K562 (cell line): ENCODE results near the gene ARID3B. TPM values are rescaled to one million over a fixed set of nuclear protein-coding genes. Genes with fewer than 3 reads are reported as not detected.

Source experiments
- ARNT ChIP-seq, 2 experiments: fragments of 450-650 bp; IDR thresholded peaks; 2 replicates each; pipeline ENCODE4 v1.6.1; 2016; ENCODE audit warnings: mild to moderate bottlenecking in 1 of 2
- CGGBP1 ChIP-seq: fragments of 250-450 bp; sonication (Bioruptor Pico); IDR thresholded peaks from 2 replicates; pipeline ENCODE4 v1.9.0; 2021; ENCODE audit warnings: mild to moderate bottlenecking
- CREM ChIP-seq: IDR thresholded peaks from 2 replicates; pipeline ENCODE4 v1.6.1; 2014; ENCODE audit warnings: antibody characterized with exemption, low read depth
- ETS2 ChIP-seq: IDR thresholded peaks from 2 replicates; pipeline ENCODE4 v1.6.1; 2016; ENCODE audit warnings: borderline replicate concordance, missing genetic modification characterization, mild to moderate bottlenecking, moderate library complexity, missing compliant biosample characterization; ENCODE audit not compliant: poor library complexity, severe bottlenecking
- HDAC3 ChIP-seq: fragments of 450-650 bp; IDR thresholded peaks from 2 replicates; pipeline ENCODE4 v1.6.1; 2018; ENCODE audit warnings: borderline replicate concordance, mild to moderate bottlenecking, moderate library complexity; ENCODE audit not compliant: partially characterized antibody
- HNRNPL ChIP-seq: fragments of 200-400 bp; formaldehyde crosslinking; IDR thresholded peaks from 2 replicates; pipeline ENCODE4 v1.6.1; 2017; ENCODE audit warnings: low read depth, mild to moderate bottlenecking, low read length
- IFI16 ChIP-seq: fragments of 250-450 bp; sonication (Bioruptor Pico); IDR thresholded peaks from 2 replicates; pipeline ENCODE4 v2.1.2; 2022; ENCODE audit warnings: mild to moderate bottlenecking, inconsistent platforms
- KDM2B ChIP-seq: fragments of 250-450 bp; sonication (Bioruptor Pico); IDR thresholded peaks from 2 replicates; pipeline ENCODE4 v1.8.0; 2021; ENCODE audit warnings: mild to moderate bottlenecking, moderate library complexity
- KLF13 ChIP-seq: fragments of 450-650 bp; IDR thresholded peaks from 2 replicates; pipeline ENCODE4 v1.6.1; 2016; ENCODE audit warnings: missing genetic modification characterization, low read depth, mild to moderate bottlenecking, missing compliant biosample characterization, moderate library complexity, borderline replicate concordance
- MXI1 ChIP-seq: IDR thresholded peaks from 2 replicates; pipeline ENCODE4 v1.6.1; 2011; ENCODE audit warnings: low read depth, mild to moderate bottlenecking, improper control_type of control experiment, low read length
- NR2C1 ChIP-seq, 2 experiments: fragments of 450-650 bp; IDR thresholded peaks; 2 replicates each; pipeline ENCODE4 v1.6.1; 2017; ENCODE audit warnings: mild to moderate bottlenecking in 2 of 2, antibody characterized with exemption in 1 of 2, inconsistent platforms in 1 of 2, missing compliant biosample characterization in 1 of 2, missing genetic modification characterization in 1 of 2
- RBM34 ChIP-seq: fragments of 200-400 bp; formaldehyde crosslinking; IDR thresholded peaks from 2 replicates; pipeline ENCODE4 v1.6.1; 2018; ENCODE audit warnings: low read length, borderline replicate concordance; ENCODE audit not compliant: insufficient read depth
- RHOXF2B ChIP-seq: fragments of 250-450 bp; sonication (Bioruptor Pico); conservative IDR thresholded peaks from 2 replicates; pipeline ENCODE4 v1.5.1; 2021
- SOX6 ChIP-seq: fragments of 450-650 bp; IDR thresholded peaks from 2 replicates; pipeline ENCODE4 v1.6.1; 2014; ENCODE audit warnings: mild to moderate bottlenecking
- U2AF2 ChIP-seq: fragments of 200-400 bp; formaldehyde crosslinking; optimal IDR thresholded peaks from 2 replicates; pipeline ENCODE3; 2017; ENCODE audit warnings: low read depth, mild to moderate bottlenecking, low read length
- ZFX ChIP-seq: sonication (generic); formaldehyde crosslinking; IDR thresholded peaks from 2 replicates; pipeline ENCODE4 v1.8.0; 2022; ENCODE audit warnings: mild to moderate bottlenecking, missing genetic modification reagents, moderate library complexity
- ZKSCAN3 ChIP-seq: fragments of 250-450 bp; sonication (Bioruptor Pico); IDR thresholded peaks from 2 replicates; pipeline ENCODE4 v1.4.0; 2020
- ZNF175 ChIP-seq: fragments of 200-800 bp; sonication (Bioruptor generic); IDR thresholded peaks from 2 replicates; pipeline ENCODE4 v1.6.1; 2016; ENCODE audit warnings: low read depth, mild to moderate bottlenecking, missing genetic modification characterization, missing compliant biosample characterization
- ZNF274 ChIP-seq: IDR thresholded peaks from 2 replicates; pipeline ENCODE4 v1.6.1; 2011; ENCODE audit warnings: low read depth, mild to moderate bottlenecking, low read length, moderate library complexity, borderline replicate concordance
- ZNF384 ChIP-seq: IDR thresholded peaks from 2 replicates; pipeline ENCODE4 v1.6.1; 2012; ENCODE audit warnings: low read depth, low read length, improper control_type of control experiment
- ZNF518B ChIP-seq: fragments of 250-450 bp; sonication (Bioruptor Pico); IDR thresholded peaks from 2 replicates; pipeline ENCODE4 v1.5.0; 2021; ENCODE audit warnings: mild to moderate bottlenecking, moderate library complexity
- ZNF583 ChIP-seq: fragments of 250-450 bp; sonication (Bioruptor Pico); IDR thresholded peaks from 2 replicates; pipeline ENCODE4 v1.4.0; 2020
- ZNF766 ChIP-seq: fragments of 200-800 bp; sonication (Bioruptor generic); conservative IDR thresholded peaks from 2 replicates; pipeline ENCODE4 v1.6.1; 2016; ENCODE audit warnings: missing genetic modification characterization, missing compliant biosample characterization
- polyA plus RNA-seq, 8 experiments: library from polyadenylated mRNA; depleted of rRNA in 4 of 8; stranded (reverse) in 5 of 8; unstranded in 3 of 8; fragments of >200 nt; fragmentation: Nextera tagmentation in 2 of 8; fragmentation: Illumina TruSeq in 1 of 8; extraction: Ambion mirVana in 2 of 8; extraction: Trizol in 1 of 8; gene quantifications; 2 replicates each; pipeline versions ENCODE4 v1.2.1 to v1.2.3, GENCODE V29; 2011 to 2014; ENCODE audit warnings: inconsistent platforms in 1 of 8, missing spikeins in 1 of 8
- total RNA-seq, 7 experiments: library from RNA; depleted of rRNA in 6 of 7; stranded (reverse); fragments of >200 nt in 6 of 7; fragmentation: Illumina TruSeq in 2 of 7; extraction: Trizol in 2 of 7; gene quantifications; 2 replicates each; pipeline versions ENCODE4 v1.2.1 to v1.2.3, GENCODE V29; 2011 to 2021; ENCODE audit warnings: low replicate concordance in 1 of 7
- TF ChIP-seq, protein P1 (sequence below), 3 experiments: fragments of 200-800 bp in 1 of 3; sonication (Bioruptor generic) in 1 of 3; sonication (generic) in 1 of 3; formaldehyde crosslinking in 1 of 3; IDR thresholded peaks; 2 replicates each; pipeline versions ENCODE4 v1.6.1 to v1.8.0; 2016 to 2022; ENCODE audit warnings: mild to moderate bottlenecking in 2 of 3, missing compliant biosample characterization in 2 of 3, missing genetic modification characterization in 2 of 3, missing genetic modification reagents in 1 of 3
- TF ChIP-seq, protein P2 (sequence below): sonication (generic); formaldehyde crosslinking; IDR thresholded peaks from 2 replicates; pipeline ENCODE4 v1.9.0; 2022; ENCODE audit warnings: mild to moderate bottlenecking, missing genetic modification reagents

Gene ARID3B
- total and polyA plus RNA-seq, 9 of the 15 experiments (the other 6 are each of a cell fraction or from before 2014, with no cell fraction given), result 0.32 to 15.1 (median 7.1) TPM

DNA sequence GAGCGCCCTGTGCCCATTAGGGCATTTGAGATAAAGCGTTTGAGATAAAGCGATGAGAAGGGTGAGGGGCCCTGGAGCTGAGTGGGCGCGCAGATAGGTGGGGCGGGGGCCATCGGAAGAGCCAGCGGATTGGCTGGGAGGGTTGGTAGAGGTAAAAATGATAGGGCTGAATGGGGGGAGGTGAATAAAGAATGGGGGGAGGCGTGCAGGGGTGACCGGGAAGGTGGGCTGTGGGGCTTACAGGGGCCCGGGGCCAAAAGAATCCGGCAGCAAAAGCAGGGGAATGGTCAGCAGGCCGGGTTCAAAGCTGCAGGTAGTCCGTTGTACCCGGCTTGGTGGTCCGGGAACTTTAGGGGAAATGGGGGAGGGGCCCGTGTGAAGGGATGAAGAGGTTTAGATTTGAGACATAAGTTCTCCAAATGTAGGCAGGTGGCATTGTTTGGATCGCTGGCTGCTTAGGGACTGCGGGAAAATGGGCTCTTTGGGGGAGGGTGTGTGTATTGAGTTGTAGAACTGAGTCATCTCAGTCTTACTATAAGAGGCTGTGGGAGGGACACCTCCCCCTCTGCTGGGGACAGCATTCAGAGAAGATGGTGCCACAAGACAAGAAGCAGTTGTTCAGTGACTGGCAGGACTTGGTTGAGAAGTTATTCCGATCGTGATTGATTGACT, 610 bp downstream of the ARID3B start (continued):
- no peak for TF ChIP-seq ZKSCAN3 (CRISPR knock-in tag)
- TF ChIP-seq ZNF274, result no peak
- TF ChIP-seq ZFX (CRISPR knock-in tag), result no peak
- peak; percentile 60 for TF ChIP-seq CREM
- TF ChIP-seq KLF13, result no peak
- no peak for TF ChIP-seq ZNF384
- no peak for TF ChIP-seq MXI1
- TF ChIP-seq ARNT (IDR thresholded peaks at IDR 0.05), result no peak
- TF ChIP-seq CGGBP1 (CRISPR knock-in tag), result no peak
- TF ChIP-seq IFI16 (CRISPR knock-in tag), result no peak
- TF ChIP-seq ZNF518B, result no peak
- no peak for TF ChIP-seq NR2C1 (IDR thresholded peaks at IDR 0.05)
- no peak for TF ChIP-seq NR2C1 (tag; IDR thresholded peaks at IDR 0.05)
- TF ChIP-seq, protein P1, sequence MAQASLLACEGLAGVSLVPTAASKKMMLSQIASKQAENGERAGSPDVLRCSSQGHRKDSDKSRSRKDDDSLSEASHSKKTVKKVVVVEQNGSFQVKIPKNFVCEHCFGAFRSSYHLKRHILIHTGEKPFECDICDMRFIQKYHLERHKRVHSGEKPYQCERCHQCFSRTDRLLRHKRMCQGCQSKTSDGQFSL (CRISPR knock-in tag; IDR thresholded peaks at IDR 0.05), result no peak
- TF ChIP-seq, protein P1 (tag; IDR thresholded peaks at IDR 0.05), result no peak
- TF ChIP-seq RBM34, result no peak
- TF ChIP-seq HDAC3, result peak; percentile 55
- TF ChIP-seq U2AF2, result no peak
- 0 out of 2 replicates have a peak, but pooled peaks have one; percentile 18 for TF ChIP-seq SOX6
- TF ChIP-seq RHOXF2B (CRISPR knock-in tag), result no peak
- TF ChIP-seq ETS2 (tag), result no peak
- no peak for TF ChIP-seq ZNF583 (CRISPR knock-in tag)
- TF ChIP-seq ZNF766, result no peak
- TF ChIP-seq, protein P2, sequence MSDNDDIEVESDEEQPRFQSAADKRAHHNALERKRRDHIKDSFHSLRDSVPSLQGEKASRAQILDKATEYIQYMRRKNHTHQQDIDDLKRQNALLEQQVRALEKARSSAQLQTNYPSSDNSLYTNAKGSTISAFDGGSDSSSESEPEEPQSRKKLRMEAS, result no peak
- TF ChIP-seq HNRNPL, result no peak
- TF ChIP-seq KDM2B (CRISPR knock-in tag), result no peak
- TF ChIP-seq ZNF175 (CRISPR knock-in tag), result no peak
